KMS-11 (cell line): ENCODE data around the gene NGEF.

Experiments
- H2AFZ ChIP-seq: fragments of 200-600 bp; sonication (generic); 2 replicates; pipeline ENCODE4 v1.6.1; 2016; ENCODE audit warnings: antibody characterized with exemption, mixed run types, low read depth
- H3K27ac ChIP-seq: fragments of 200-600 bp; sonication (generic); 2 replicates; pipeline ENCODE4 v1.6.1; 2016; ENCODE audit warnings: mild to moderate bottlenecking, mixed run types
- H3K27me3 ChIP-seq: fragments of 200-600 bp; sonication (generic); 2 replicates; pipeline ENCODE4 v1.6.1; 2017; ENCODE audit warnings: mild to moderate bottlenecking, low read depth, mixed run types, moderate library complexity; ENCODE audit not compliant: insufficient read depth
- H3K36me3 ChIP-seq: fragments of 200-600 bp; sonication (generic); 2 replicates; pipeline ENCODE4 v1.6.1; 2017; ENCODE audit warnings: mild to moderate bottlenecking, mixed run types; ENCODE audit not compliant: insufficient read depth
- H3K4me1 ChIP-seq: fragments of 200-600 bp; sonication (generic); 2 replicates; pipeline ENCODE4 v1.6.1; 2016; ENCODE audit warnings: mild to moderate bottlenecking, low read depth, mixed run types; ENCODE audit not compliant: poor library complexity, severe bottlenecking
- H3K4me2 ChIP-seq: fragments of 200-600 bp; sonication (generic); 2 replicates; pipeline ENCODE4 v1.7.0; 2016; ENCODE audit warnings: mild to moderate bottlenecking, mixed run types
- H3K4me3 ChIP-seq: fragments of 200-600 bp; sonication (generic); IDR thresholded peaks from 2 replicates; pipeline ENCODE4 v1.6.1; 2017; ENCODE audit warnings: low read depth, low read length, mixed read lengths; ENCODE audit not compliant: insufficient read depth
- H3K79me2 ChIP-seq: fragments of 200-600 bp; sonication (generic); 2 replicates; pipeline ENCODE4 v1.6.1; 2016; ENCODE audit warnings: low read depth, mixed run types; ENCODE audit not compliant: insufficient read depth
- H3K9ac ChIP-seq: fragments of 200-600 bp; sonication (generic); 2 replicates; pipeline ENCODE4 v1.6.1; 2016; ENCODE audit warnings: mild to moderate bottlenecking, mixed run types
- H4K20me1 ChIP-seq: fragments of 200-600 bp; sonication (generic); 2 replicates; pipeline ENCODE4 v1.6.1; 2016; ENCODE audit warnings: mild to moderate bottlenecking, mixed run types; ENCODE audit not compliant: insufficient read depth
- CTCF ChIP-seq: fragments of 200-600 bp; sonication (generic); conservative IDR thresholded peaks from 2 replicates; pipeline ENCODE4 v1.6.1; 2017; ENCODE audit warnings: low read depth, mild to moderate bottlenecking, antibody characterized with exemption, low read length, moderate library complexity, mixed read lengths

Gene NGEF

GRCh38 chr2:232930059-232930400, 83.0 kb downstream of the NGEF start:
- Histone ChIP-seq H3K79me2 (no peaks in the 10 kb centered on the region), H3K4me1 (no peaks in the 10 kb centered on the region), H3K4me2 (no peak overlapping the region), H3K36me3 (no peaks in the 10 kb centered on the region), H2AFZ (no peak overlapping the region), H3K4me3 (no peak overlapping the region), H3K9ac (no peak overlapping the region), H4K20me1 (no peaks in the 10 kb centered on the region), H3K27ac (no peak overlapping the region), H3K27me3 (no peaks in the 10 kb centered on the region)
- no peak for TF ChIP-seq CTCF

- no peaks in the 10 kb centered on the region for H3K36me3 ChIP-seq
- H2AFZ ChIP-seq = no peak overlapping the region
- H3K4me2 ChIP-seq = no peak overlapping the region
- no peaks in the 10 kb centered on the region for H4K20me1 ChIP-seq
- H3K9ac ChIP-seq = no peak overlapping the region
- no peaks in the 10 kb centered on the region for H3K79me2 ChIP-seq
- no peak for TF ChIP-seq CTCF
- no peaks in the 10 kb centered on the region for H3K4me1 ChIP-seq
- H3K27ac ChIP-seq = no peak overlapping the region
- H3K4me3 ChIP-seq = no peak overlapping the region
- no peaks in the 10 kb centered on the region for H3K27me3 ChIP-seq
Measured at GRCh38 chr2:232929303-232930058, 83.6 kb downstream of the NGEF start.

GRCh38 chr2:232928551-232929302, 84.3 kb downstream of the NGEF start:
- Histone ChIP-seq H3K27me3 (no peaks in the 10 kb centered on the region), H3K9ac (no peak overlapping the region), H2AFZ (no peak overlapping the region), H3K4me1 (no peaks in the 10 kb centered on the region), H3K27ac (no peak overlapping the region), H3K4me2 (no peak overlapping the region), H4K20me1 (no peaks in the 10 kb centered on the region), H3K4me3 (no peak overlapping the region), H3K79me2 (no peaks in the 10 kb centered on the region), H3K36me3 (no peaks in the 10 kb centered on the region)
- TF ChIP-seq CTCF = no peak

GRCh38 chr2:232927793-232928550, 85.1 kb downstream of the NGEF start:
- no peak overlapping the region for H3K4me2 ChIP-seq
- H3K9ac ChIP-seq = no peak overlapping the region
- no peak overlapping the region for H3K27ac ChIP-seq
- no peaks in the 10 kb centered on the region for H3K36me3 ChIP-seq
- no peak overlapping the region for H2AFZ ChIP-seq
- H3K79me2 ChIP-seq = no peaks in the 10 kb centered on the region
- no peaks in the 10 kb centered on the region for H4K20me1 ChIP-seq
- no peaks in the 10 kb centered on the region for H3K4me1 ChIP-seq
- no peaks in the 10 kb centered on the region for H3K27me3 ChIP-seq
- H3K4me3 ChIP-seq = no peak overlapping the region
- TF ChIP-seq CTCF = no peak
